Stimulated activated naive CD8-positive, alpha-beta T cell treated with anti-CD3 and anti-CD28 coated beads, Interleukin-15, Interleukin-2, amounts not matched to agents 100 U/mL and 50 U/mL, for 24 hours (primary cell): ENCODE measurements around the gene ETV6.
"Not testable (repeated sequence)": the region's sequence is repeated elsewhere in the genome, so short reads cannot be mapped to it uniquely, and the experiment has no call there.

Experiments
- ATAC-seq: fragments of 150-1000 bp; cut with Tn5 transposase; one replicate; pipeline ENCODE4 v1.10.0; 2021
- DNase-seq: peaks from one replicate; pipeline ENCODE4 v3.0.0; 2021

The ETV6 gene

GRCh38 chr12:11891754-11892386 is 242.4 kb downstream of the ETV6 start:
- DNase-seq (no peak), ATAC-seq (no peak)

- ATAC-seq, result no peak
Observed at GRCh38 chr12:11893998-11894397, 244.5 kb downstream of the ETV6 start.

GRCh38 chr12:11894890-11895289 is 245.4 kb downstream of the ETV6 start:
- DNase-seq (no peak), ATAC-seq (peak; percentile 47)

More at GRCh38 chr12:11893998-11894397, 244.5 kb downstream of the ETV6 start:
- DNase-seq, result no peak

GRCh38 chr12:11895421-11896078 is 246.1 kb downstream of the ETV6 start:
- ATAC-seq (peak; percentile 30), DNase-seq (no peak)

GRCh38 chr12:11896417-11896929 is 247.0 kb downstream of the ETV6 start:
- DNase-seq (no peak), ATAC-seq (no peak)

GRCh38 chr12:11897923-11898322 is 248.4 kb downstream of the ETV6 start:
- ATAC-seq, result no peak

GRCh38 chr12:11901701-11902524 is 252.4 kb downstream of the ETV6 start:
- DNase-seq, result peak; percentile 65
- peak; percentile 87 for ATAC-seq

More at GRCh38 chr12:11897923-11898322, 248.4 kb downstream of the ETV6 start:
- no peak for DNase-seq

- ATAC-seq (peak; percentile 45), DNase-seq (no peak)
Observed at GRCh38 chr12:11902525-11902875, 253.0 kb downstream of the ETV6 start.

- no peak for ATAC-seq
Observed at GRCh38 chr12:11904124-11904523, 254.7 kb downstream of the ETV6 start.

GRCh38 chr12:11905534-11905933 is 256.1 kb downstream of the ETV6 start:
- no peak for ATAC-seq

More at GRCh38 chr12:11904124-11904523, 254.7 kb downstream of the ETV6 start:
- no peak for DNase-seq

GRCh38 chr12:11906286-11906935 is 256.9 kb downstream of the ETV6 start:
- DNase-seq (no peak), ATAC-seq (no peak)

More at GRCh38 chr12:11905534-11905933, 256.1 kb downstream of the ETV6 start:
- DNase-seq, result no peak

GRCh38 chr12:11907625-11908024 is 258.2 kb downstream of the ETV6 start:
- ATAC-seq (no peak), DNase-seq (no peak)

- not testable (repeated sequence) for DNase-seq, ATAC-seq
Observed at GRCh38 chr12:11909406-11909805, 259.9 kb downstream of the ETV6 start.

- ATAC-seq (no peak), DNase-seq (no peak)
Observed at GRCh38 chr12:11916113-11916512, 266.6 kb downstream of the ETV6 start.

GRCh38 chr12:11916771-11917170 is 267.3 kb downstream of the ETV6 start:
- DNase-seq (no peak), ATAC-seq (no peak)

GRCh38 chr12:11917501-11917900 is 268.0 kb downstream of the ETV6 start:
- ATAC-seq, result no peak
- no peak for DNase-seq

GRCh38 chr12:11920231-11920630 is 270.8 kb downstream of the ETV6 start:
- no peak for DNase-seq
- ATAC-seq, result no peak

GRCh38 chr12:11922361-11922760 is 272.9 kb downstream of the ETV6 start:
- DNase-seq (no peak), ATAC-seq (no peak)

GRCh38 chr12:11923067-11923466 is 273.6 kb downstream of the ETV6 start:
- DNase-seq (no peak), ATAC-seq (no peak)

GRCh38 chr12:11927286-11927935 is 277.9 kb downstream of the ETV6 start:
- no peak for ATAC-seq

GRCh38 chr12:11929714-11930113 is 280.2 kb downstream of the ETV6 start:
- ATAC-seq (no peak), DNase-seq (no peak)

More at GRCh38 chr12:11927286-11927935, 277.9 kb downstream of the ETV6 start:
- no peak for DNase-seq

- DNase-seq, result no peak
- no peak for ATAC-seq
Observed at GRCh38 chr12:11939223-11939622, 289.7 kb downstream of the ETV6 start.
